HG03457 (cell line): ENCODE data around the gene LRRC55.
"Not testable (repeated sequence)": the region's sequence is repeated elsewhere in the genome, so short reads cannot be mapped to it uniquely, and the experiment has no call there.

Source experiments
- ATAC-seq: cut with Tn5 transposase; IDR thresholded peaks from one replicate; pipeline ENCODE4 v1.9.1; 2021; ENCODE audit warnings: moderate number of reproducible peaks; ENCODE audit not compliant: unreplicated experiment

The LRRC55 gene

GRCh38 chr11:57161351-57161750, 20.4 kb upstream of the LRRC55 start:
- no peak for ATAC-seq

- no peak for ATAC-seq
Observed at GRCh38 chr11:57162179-57162898, 19.4 kb upstream of the LRRC55 start.

GRCh38 chr11:57163160-57163868, 18.4 kb upstream of the LRRC55 start:
- no peak for ATAC-seq

GRCh38 chr11:57164317-57164716, 17.4 kb upstream of the LRRC55 start:
- no peak for ATAC-seq

- ATAC-seq = no peak
Observed at GRCh38 chr11:57167125-57167846, 14.5 kb upstream of the LRRC55 start.

- not testable (repeated sequence) for ATAC-seq
Observed at GRCh38 chr11:57169732-57170313, 11.9 kb upstream of the LRRC55 start.

GRCh38 chr11:57172031-57172430, 9.7 kb upstream of the LRRC55 start:
- no peak for ATAC-seq

GRCh38 chr11:57174656-57175055, 7.1 kb upstream of the LRRC55 start:
- ATAC-seq = no peak

- ATAC-seq = no peak
Observed at GRCh38 chr11:57175478-57175877, 6.3 kb upstream of the LRRC55 start.

GRCh38 chr11:57178334-57178733, 3.4 kb upstream of the LRRC55 start:
- no peak for ATAC-seq

GRCh38 chr11:57179681-57180080, 2.1 kb upstream of the LRRC55 start:
- no peak for ATAC-seq

- ATAC-seq = no peak
Observed at GRCh38 chr11:57180081-57180561, 1.6 kb upstream of the LRRC55 start.

- no peak for ATAC-seq
Observed at GRCh38 chr11:57180964-57181363, 789 bp upstream of the LRRC55 start.

- ATAC-seq = no peak
Observed at GRCh38 chr11:57182896-57183295, 1.1 kb downstream of the LRRC55 start.

- ATAC-seq = no peak
Observed at GRCh38 chr11:57190548-57190947, 8.8 kb downstream of the LRRC55 start.

- no peak for ATAC-seq
Observed at GRCh38 chr11:57191311-57192219, 9.8 kb downstream of the LRRC55 start.

GRCh38 chr11:57192316-57192715, 10.6 kb downstream of the LRRC55 start:
- no peak for ATAC-seq

- ATAC-seq = no peak
Observed at GRCh38 chr11:57196596-57196995, 14.8 kb downstream of the LRRC55 start.

GRCh38 chr11:57197762-57198161, 16.0 kb downstream of the LRRC55 start:
- ATAC-seq = no peak

GRCh38 chr11:57199330-57199729, 17.6 kb downstream of the LRRC55 start:
- ATAC-seq = no peak
